SK-MEL-5 (cell line): ENCODE results near the gene MED13L. TPM values are rescaled to one million over a fixed set of nuclear protein-coding genes. Genes with fewer than 3 reads are reported as not detected.
"Not testable (repeated sequence)": the region's sequence is repeated elsewhere in the genome, so short reads cannot be mapped to it uniquely, and the experiment has no call there.

Experiments
- DNase-seq: peaks from one replicate; pipeline ENCODE4 v3.0.0-alpha.2; 2016; ENCODE audit warnings: low read depth, low spot score
- in situ Hi-C: cut with HindIII; loops from 2 replicates; pipeline ENCODE4 v1.10.0; 2016; ENCODE audit warnings: low sequenced_read_pairs, high pct_unique_total_duplicates, low pct_unique_long_range_greater_than_20kb
- total RNA-seq: library from RNA; depleted of rRNA; stranded (reverse); fragments of >200 nt; shearing (Covaris generic); gene quantifications from 2 replicates; pipeline ENCODE4 v1.2.3, GENCODE V29; 2014

MED13L gene
- total RNA-seq, 1 experiment from 2014 or later, result 41.3 TPM

- no peak for DNase-seq
- in situ Hi-C loops, result no loop called here
Measured at GRCh38 chr12:116138364-116138763, 139.1 kb downstream of the MED13L start.

GRCh38 chr12:116137318-116137717, 140.2 kb downstream of the MED13L start:
- no peak for DNase-seq
- in situ Hi-C loops, result no loop called here

DNA sequence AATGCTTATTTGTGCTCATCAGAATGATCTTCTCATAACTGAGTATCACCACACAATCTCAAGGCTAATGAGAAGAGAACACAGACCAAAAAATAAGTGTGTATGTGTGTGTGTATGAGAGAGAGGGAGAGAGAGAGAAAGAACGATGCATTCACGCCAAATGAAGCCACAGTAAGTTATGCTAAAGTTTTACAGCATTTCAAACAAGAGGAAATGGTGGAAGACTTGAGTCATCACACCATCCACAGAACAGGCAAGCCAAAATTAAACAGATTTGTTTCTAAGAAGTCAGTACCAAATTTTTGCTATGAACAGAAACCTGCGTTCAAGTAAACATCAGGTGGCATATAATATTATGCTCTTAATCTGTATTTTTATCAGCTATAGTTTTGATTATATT, 141.2 kb downstream of the MED13L start:
- in situ Hi-C loops, result no loop called here
- no peak for DNase-seq

GRCh38 chr12:116135209-116135930, 142.1 kb downstream of the MED13L start:
- peak; percentile 24 for DNase-seq
- in situ Hi-C loops, result no loop called here

GRCh38 chr12:116133636-116134214, 143.8 kb downstream of the MED13L start:
- in situ Hi-C loops, result no loop called here
- DNase-seq, result no peak

DNA sequence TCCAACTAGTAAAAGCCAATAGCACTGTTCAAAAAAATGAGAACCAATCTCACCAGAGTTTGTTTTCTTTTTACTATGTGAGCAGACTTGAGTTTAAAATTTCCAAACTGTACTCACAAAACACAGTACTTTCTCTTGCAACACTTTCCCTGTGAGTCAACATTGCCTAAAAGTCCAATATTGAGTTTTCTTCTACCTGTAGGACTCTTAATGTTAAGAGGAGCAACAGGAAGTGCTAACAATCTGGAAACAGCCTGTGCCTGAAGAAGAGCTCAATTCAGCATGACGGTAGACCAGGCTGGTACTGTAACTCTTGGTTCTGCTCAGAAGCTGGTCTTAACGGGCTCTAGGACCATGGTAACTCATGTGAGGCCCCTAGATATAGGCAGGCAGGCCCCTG, 144.3 kb downstream of the MED13L start:
- in situ Hi-C loops, result no loop called here
- DNase-seq, result no peak

GRCh38 chr12:116131987-116132386, 145.5 kb downstream of the MED13L start:
- in situ Hi-C loops, DNase-seq: not testable (repeated sequence)

DNA sequence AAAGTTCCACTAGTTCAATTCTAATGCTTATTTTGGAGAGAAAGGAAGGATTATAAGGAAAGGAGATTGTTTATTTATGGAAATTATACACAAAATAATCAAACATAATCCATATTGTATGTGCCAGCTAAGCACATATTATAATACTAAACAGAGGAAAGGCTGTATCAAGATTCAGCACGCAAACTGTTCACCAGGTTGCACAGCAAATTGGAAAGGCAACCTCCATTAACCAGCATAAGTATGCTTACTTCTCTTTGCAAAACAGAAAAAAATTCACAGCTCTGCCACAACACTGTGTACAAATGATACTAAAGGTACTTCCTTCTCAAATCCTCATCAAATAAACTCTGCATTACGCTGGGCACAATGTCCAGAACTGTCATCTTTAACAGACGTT, 146.3 kb downstream of the MED13L start:
- in situ Hi-C loops, result no loop called here
- no peak for DNase-seq

- DNase-seq, result peak; percentile 85
Measured at GRCh38 chr12:116130431-116130830, 147.1 kb downstream of the MED13L start.

GRCh38 chr12:116128779-116129178, 148.7 kb downstream of the MED13L start:
- in situ Hi-C loops, result no loop called here

More at GRCh38 chr12:116130431-116130830, 147.1 kb downstream of the MED13L start:
- in situ Hi-C loops, result no loop called here

GRCh38 chr12:116127859-116128258, 149.6 kb downstream of the MED13L start:
- DNase-seq, result no peak
- in situ Hi-C loops, result no loop called here

More at GRCh38 chr12:116128779-116129178, 148.7 kb downstream of the MED13L start:
- DNase-seq, result no peak

DNA sequence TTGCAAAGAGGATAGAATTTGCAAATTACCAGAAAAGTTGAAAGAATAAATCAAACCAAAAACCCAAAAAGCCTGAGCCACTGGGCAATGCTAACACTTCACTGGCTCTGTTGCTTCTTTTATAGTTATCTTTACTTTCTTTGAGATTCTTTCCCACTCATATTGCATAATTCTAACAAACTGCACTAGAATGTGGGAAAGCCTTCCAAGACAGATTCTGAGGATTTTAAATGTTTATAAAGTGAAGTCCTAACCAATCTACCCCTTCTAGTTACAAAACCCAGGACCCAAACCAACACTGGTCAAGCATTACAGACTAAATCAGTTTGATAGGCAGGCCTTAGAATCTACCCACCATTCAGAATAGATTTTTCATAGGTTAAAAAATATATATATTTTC, 150.9 kb downstream of the MED13L start:
- in situ Hi-C loops, result no loop called here
- no peak for DNase-seq

DNA sequence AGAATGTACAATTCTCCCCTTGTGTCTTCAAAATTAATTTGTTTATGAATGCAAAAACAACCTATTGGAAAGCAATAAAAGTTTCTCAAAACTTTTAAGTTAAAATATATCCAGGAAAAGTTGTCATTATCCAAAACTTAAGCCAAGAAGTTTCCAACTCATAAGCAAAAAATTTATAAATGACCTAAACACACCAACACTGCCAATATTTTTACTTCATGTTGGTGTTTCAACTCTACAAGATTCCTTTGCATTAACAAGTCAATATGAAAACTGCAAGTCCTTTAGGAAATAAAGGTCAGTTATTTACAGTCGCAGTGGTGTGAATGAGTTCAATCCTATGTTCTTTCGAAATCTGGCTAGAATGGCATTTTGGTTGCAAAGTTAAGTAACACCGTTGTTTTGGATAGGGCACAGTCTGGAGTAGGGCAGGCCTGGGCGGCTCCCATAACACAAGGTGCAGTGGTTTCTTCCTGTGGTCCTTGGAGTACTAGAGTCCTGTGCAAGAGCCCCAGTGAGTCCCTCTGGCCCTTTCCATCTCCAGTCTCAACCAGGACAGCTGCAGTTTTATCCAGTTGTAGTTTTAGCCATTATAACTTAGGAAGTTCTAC, 151.4 kb downstream of the MED13L start:
- peak; percentile 52 for DNase-seq
- in situ Hi-C loops, result no loop called here

- DNase-seq, result no peak
- in situ Hi-C loops, result no loop called here
Measured at GRCh38 chr12:116125084-116125483, 152.4 kb downstream of the MED13L start.

DNA sequence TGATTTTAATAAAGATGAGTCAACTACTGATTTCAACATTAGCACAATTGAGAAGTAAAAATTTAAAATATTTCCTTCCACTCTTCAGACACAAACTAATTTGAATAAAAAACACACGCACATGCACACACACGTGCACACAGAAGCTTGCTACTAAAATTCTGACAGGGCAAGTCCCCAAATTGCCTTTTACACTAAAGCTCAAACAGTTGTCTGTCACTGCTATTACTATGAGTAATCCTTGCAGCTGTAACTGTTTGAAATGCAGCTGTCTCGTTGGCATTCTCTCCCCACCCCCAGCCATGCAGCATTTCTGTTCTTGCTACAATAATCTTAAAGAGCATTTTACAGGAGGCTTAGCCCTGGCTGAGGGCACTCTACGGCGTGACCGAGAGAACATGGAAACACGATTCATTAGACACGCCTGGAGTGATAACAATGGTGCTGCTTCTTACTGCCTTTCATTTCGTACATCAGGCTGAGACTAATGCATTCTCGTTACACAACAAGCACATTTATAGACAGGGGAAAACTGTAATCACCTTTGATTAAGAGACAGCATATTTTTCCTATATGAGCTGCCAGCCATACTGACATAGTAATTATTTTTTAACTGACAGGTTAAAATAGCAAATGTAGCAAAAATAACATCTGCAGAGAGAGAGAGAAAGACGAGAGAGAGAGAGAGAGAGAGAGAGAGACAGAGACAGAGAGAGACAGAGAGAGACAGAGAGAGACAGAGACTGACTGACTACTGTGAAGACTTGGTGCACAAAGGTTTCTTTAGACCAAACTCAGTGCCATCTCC, 153.8 kb downstream of the MED13L start:
- peak; percentile 88 for DNase-seq
- in situ Hi-C loops, result no loop called here

GRCh38 chr12:116122628-116123027, 154.9 kb downstream of the MED13L start:
- DNase-seq, result no peak
- in situ Hi-C loops, result no loop called here

- no peak for DNase-seq
- in situ Hi-C loops, result no loop called here
Measured at GRCh38 chr12:116121453-116121871, 156.0 kb downstream of the MED13L start.
